ENCODE data around the gene ZNF417. TPM values are rescaled to one million over a fixed set of nuclear protein-coding genes. Genes with fewer than 3 reads are reported as not detected.

The ZNF417 gene
- total RNA-seq, 1 experiment from 2014 or later = 22.8 TPM

GRCh38 chr19:57888560-57889231 is 27.7 kb downstream of the ZNF417 start, which contains the start of gene ZNF814:
ZNF814 (minus strand) TSS chr19:57889037; CDS start chr19:57888802, 235 bp downstream.
- ChIA-PET CTCF (interaction anchor here (0.6 kb wide), 1 partner anchor 21 kb away, joined by 4 read pairs; no protein-coding TSS in a partner anchor), POLR2A (interaction anchor here (0.6 kb wide), 1 partner anchor 141 kb away, joined by 4 read pairs; no protein-coding TSS in a partner anchor)
- Histone ChIP-seq H3K4me3 (ENCODE audit: low read depth in 2 of 2, low read length in 2 of 2) (peak within 1 kb of the TSS in 1 of 2 experiments; percentile 11; a peak in 1 of 4 replicates), H3K27me3 (ENCODE audit: control insufficient read depth, insufficient read depth, low read length) (no peaks in the 10 kb centered on the region), H3K36me3 (ENCODE audit: control insufficient read depth, insufficient read depth, low read length) (no peaks in the 10 kb centered on the region), H3K9me3 (ENCODE audit: control insufficient read depth, insufficient read depth, low read depth, low read length) (no peaks in the 10 kb centered on the region; the same call in 1 of the 2 replicates), H3K4me1 (ENCODE audit: control insufficient read depth, insufficient read depth, low read length) (no peaks in the 10 kb centered on the region), H3K27ac (ENCODE audit: low read length) (no peak within 1 kb of the TSS)
- no peak for DNase-seq (ENCODE audit: low read depth, low spot score)
- BruUV-seq (replicated peaks) = no TSS peak
- in situ Hi-C loops (cut with HindIII; ENCODE audit: low pct_unique_long_range_greater_than_20kb, low sequenced_read_pairs) = no loop called here
- TF ChIP-seq SIN3A (IDR thresholded peaks at IDR 0.05; ENCODE audit: borderline replicate concordance, insufficient read depth, low read depth, low read length) (no peak), TCF7L2 (IDR thresholded peaks at IDR 0.05; ENCODE audit: low read depth, low read length) (no peak), CTCF (IDR thresholded peaks at IDR 0.05) (no peak; the same call in 1 of the 2 replicates), REST (IDR thresholded peaks at IDR 0.05; ENCODE audit: insufficient read depth in 1 of 2, low read depth in 2 of 2, low read length in 1 of 2) (no peak), POLR2AphosphoS5 (IDR thresholded peaks at IDR 0.05; ENCODE audit: low read depth, low read length) (no peak)
- intact Hi-C loops (cut with micrococcal nuclease; ENCODE audit: unreplicated experiment) = no loop called here
- no peak for ATAC-seq

- no peaks in the 10 kb centered on the region; the same call in 1 of the 2 replicates for H3K9me3 ChIP-seq (ENCODE audit: control insufficient read depth, insufficient read depth, low read depth, low read length)
- no TSS peak for BruUV-seq (replicated peaks)
- H3K36me3 ChIP-seq (ENCODE audit: control insufficient read depth, insufficient read depth, low read length) = no peaks in the 10 kb centered on the region
- H3K4me1 ChIP-seq (ENCODE audit: control insufficient read depth, insufficient read depth, low read length) = no peaks in the 10 kb centered on the region
- TF ChIP-seq TCF7L2 (IDR thresholded peaks at IDR 0.05; ENCODE audit: low read depth, low read length) = no peak
- TF ChIP-seq CTCF (IDR thresholded peaks at IDR 0.05) = no peak
- TF ChIP-seq SIN3A (IDR thresholded peaks at IDR 0.05; ENCODE audit: borderline replicate concordance, insufficient read depth, low read depth, low read length) = no peak
- no peak for TF ChIP-seq POLR2AphosphoS5 (IDR thresholded peaks at IDR 0.05; ENCODE audit: low read depth, low read length)
- no peak for TF ChIP-seq REST (IDR thresholded peaks at IDR 0.05; ENCODE audit: insufficient read depth in 1 of 2, low read depth in 2 of 2, low read length in 1 of 2)
- DNase-seq (ENCODE audit: low read depth, low spot score) = no peak
- H3K27ac ChIP-seq (ENCODE audit: low read length) = no peak overlapping the region
- in situ Hi-C loops (cut with HindIII; ENCODE audit: low pct_unique_long_range_greater_than_20kb, low sequenced_read_pairs) (no loop called here), intact Hi-C loops (cut with micrococcal nuclease; ENCODE audit: unreplicated experiment) (no loop called here)
- CTCF ChIA-PET = no interaction called here
- no peaks in the 10 kb centered on the region for H3K27me3 ChIP-seq (ENCODE audit: control insufficient read depth, insufficient read depth, low read length)
- H3K4me3 ChIP-seq (ENCODE audit: low read depth in 2 of 2, low read length in 2 of 2) = peak overlapping the region in 1 of 2 experiments; percentile 11; a peak in 1 of 4 replicates
- POLR2A ChIA-PET = interaction anchor here (0.6 kb wide), 1 partner anchor 142 kb away, joined by 4 read pairs; no protein-coding TSS in a partner anchor
- no peak for ATAC-seq
Observed at GRCh38 chr19:57888107-57888559, 28.3 kb downstream of the ZNF417 start.

Data from Panc1 (cell line).